ENCODE data around the gene ZNF620. TPM values are rescaled to one million over a fixed set of nuclear protein-coding genes. Genes with fewer than 3 reads are reported as not detected.

The ZNF620 gene
- total RNA-seq: 0.35 and 0.51 TPM in 2 replicates

DNA sequence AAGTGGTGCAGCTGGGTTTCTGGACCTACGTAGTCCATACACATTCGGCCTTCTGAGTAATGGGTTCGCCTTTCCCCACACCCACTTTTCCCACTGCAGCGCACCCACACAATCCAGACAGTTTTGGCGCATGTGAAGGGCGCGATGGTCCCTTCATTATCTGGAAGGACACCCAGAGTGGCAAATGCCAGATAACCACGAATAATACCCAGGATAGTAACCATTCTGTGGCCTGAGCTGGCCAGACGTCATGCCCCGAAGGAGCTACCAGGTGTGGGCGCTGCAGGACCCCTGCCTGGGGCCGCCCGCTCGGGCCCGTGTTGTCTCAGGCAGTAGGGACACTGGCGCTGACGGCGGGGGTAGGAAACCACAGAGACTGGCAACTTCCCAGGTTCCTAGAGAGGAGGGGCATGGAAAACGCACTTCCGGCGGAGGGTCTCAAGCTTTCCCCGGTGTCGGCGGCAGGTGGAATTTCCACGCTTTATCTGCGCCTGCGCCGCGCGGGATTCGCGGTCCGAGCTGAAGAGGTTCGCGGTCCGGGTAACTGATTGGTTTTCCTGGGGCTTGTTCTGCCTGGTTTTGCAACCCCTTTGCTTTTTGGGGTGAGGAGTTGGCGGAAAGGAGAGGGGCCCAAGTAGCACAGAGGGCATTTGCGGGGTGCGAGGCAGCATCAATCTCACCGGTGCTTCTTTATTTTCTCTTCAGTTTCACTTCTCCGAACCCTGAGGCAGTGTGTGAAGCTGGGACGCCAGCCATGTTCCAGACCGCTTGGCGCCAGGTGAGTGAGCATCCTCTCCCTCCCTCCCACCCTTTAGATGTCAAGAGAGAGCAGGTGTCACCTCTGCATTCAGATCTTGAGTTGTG lies at the start of gene ZNF620:
ZNF620 (plus strand) TSS at position 441 of the 864 bp plus-strand sequence; CDS start at position 755, 314 bp downstream.

GRCh38 chr3:40456940-40457823 lies 48.7 kb upstream of the ZNF620 start, which contains the start of gene RPL14:
Gene RPL14 (plus strand): TSS chr3:40457339. CDS start chr3:40457472, 133 bp downstream.

DNA sequence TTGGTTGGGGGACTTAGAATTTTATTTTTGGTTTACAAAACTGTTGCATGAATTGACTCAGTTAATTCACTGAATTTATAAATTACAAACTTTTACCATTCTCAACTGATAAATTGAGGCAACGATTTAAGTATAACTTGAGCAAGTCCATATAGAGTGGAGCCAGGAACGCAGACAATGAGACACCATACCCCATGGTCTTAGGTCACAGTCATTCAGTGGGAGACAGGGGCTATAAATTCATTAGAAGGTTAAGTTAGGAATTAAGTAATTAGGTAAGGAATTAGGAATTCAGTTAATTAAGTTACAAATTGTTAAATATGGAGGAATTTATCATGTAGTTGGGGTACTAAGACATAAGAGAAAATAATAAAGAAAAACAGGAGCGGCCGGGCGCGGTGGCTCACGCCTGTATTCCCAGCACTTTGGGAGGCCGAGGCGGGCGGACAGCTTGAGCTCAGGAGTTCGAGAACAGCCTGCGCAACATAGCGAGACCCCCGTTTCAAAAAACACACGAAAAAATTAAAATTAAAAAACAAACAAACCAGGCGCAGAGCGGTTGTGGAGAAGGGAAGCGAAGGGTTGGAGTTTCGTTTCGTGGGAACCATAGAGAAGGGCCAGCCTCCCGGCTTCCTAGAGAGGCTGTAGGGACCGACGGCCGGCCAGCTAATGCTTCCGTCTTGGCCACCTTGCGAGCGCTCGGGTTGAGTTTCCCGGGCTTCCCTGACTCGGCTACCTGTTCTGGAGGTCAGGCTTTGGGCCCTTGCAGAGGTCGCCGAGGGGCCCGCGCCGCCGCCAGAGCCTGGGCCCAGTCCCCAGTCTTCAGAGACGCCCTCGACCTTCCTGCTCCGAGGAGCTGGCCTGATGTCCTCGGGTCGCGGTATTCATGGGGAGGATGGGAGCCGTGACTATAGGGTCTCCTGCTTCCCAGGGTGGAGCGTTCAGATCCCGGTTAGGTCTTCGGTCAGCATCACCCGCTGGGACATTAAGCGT lies 29.1 kb upstream of the ZNF620 start, which contains the start of gene ZNF619:
ZNF619 (plus strand) TSS at position 645 of the 993 bp plus-strand sequence. CDS start 858 bp downstream, outside the sequence.

GRCh38 chr3:40524568-40525285 lies 18.9 kb downstream of the ZNF620 start, which contains the start of gene ZNF621:
Gene ZNF621 (plus strand): TSS chr3:40524960. CDS start chr3:40525841, 881 bp downstream.

Other genes starting within 250 kb of the ZNF620 start
- gene EIF1B, start 196.3 kb upstream of the ZNF620 start, total RNA-seq: 20.0 and 22.9 TPM in 2 replicates
- not detected in 2 replicates for gene ENTPD3, start 118.9 kb upstream of the ZNF620 start, total RNA-seq
- gene RPL14, start 48.7 kb upstream of the ZNF620 start, total RNA-seq: 534 and 957 TPM in 2 replicates
- 3.3 and 3.9 TPM in 2 replicates for gene ZNF619, start 28.9 kb upstream of the ZNF620 start, total RNA-seq
- 7.5 and 10.3 TPM in 2 replicates for gene ZNF621, start 18.9 kb downstream of the ZNF620 start, total RNA-seq